ENCODE measurements around the gene PAGE2. TPM values are rescaled to one million over a fixed set of nuclear protein-coding genes. Genes with fewer than 3 reads are reported as not detected.
A peak's percentile ranks its signal among the peaks of the same experiment; 100 is the strongest.
"Not testable (repeated sequence)": the region's sequence is repeated elsewhere in the genome, so short reads cannot be mapped to it uniquely, and the experiment has no call there.

Gene PAGE2, protein sequence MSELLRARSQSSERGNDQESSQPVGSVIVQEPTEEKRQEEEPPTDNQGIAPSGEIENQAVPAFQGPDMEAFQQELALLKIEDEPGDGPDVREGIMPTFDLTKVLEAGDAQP
- not detected in 2 replicates for total RNA-seq (2014; rRNA removed; shearing (Covaris generic); ENCODE audit: low replicate concordance)

DNA sequence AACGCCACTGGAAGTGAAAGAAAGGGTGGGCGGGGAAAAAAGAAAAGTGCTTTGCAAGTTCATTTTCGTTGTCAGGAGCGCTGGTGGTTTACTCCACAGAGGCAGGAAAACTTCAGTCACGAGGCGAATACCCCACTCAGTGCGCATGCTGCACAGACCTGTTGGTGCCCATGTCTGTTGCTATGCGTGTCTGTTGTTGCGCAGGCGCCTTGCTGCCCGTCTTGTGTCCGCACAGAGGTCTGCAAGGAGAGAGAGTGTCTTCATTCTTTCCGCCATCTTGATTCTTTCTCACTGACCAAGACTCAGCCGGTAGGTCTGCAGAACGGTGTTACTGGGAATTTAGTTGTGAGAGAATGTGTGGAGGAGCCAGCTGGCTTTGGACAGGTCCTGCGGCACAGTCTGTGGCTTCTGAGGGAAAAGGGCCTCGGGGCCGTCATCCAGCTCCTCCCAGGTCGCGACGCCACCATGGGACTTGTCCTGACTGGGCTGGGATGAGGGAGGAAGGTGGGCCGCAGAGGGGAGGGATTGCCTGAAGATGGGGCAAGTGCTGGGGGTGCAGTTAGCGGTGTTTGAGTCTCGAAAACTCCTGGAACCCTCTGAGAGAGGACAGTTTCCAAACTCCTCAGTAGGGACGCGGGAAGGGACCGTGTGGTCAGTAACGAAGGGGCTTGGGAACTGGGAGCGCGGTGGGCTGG lies at the start of gene PAGE2:
Gene PAGE2, plus strand, starts transcription at position 224 of the 695 bp plus-strand sequence. CDS start 1,003 bp downstream, outside the sequence.
- Histone ChIP-seq H3K4me1 (ENCODE audit: low read length) (no peaks in the 10 kb centered on the region), H3K79me2 (ENCODE audit: low read length) (no peaks in the 10 kb centered on the region), H3K9ac (ENCODE audit: low read length) (no peak within 1 kb of the TSS), H4K20me1 (ENCODE audit: insufficient read depth, low read depth, low read length) (no peaks in the 10 kb centered on the region), H2AFZ (ENCODE audit: low read length) (no peak within 1 kb of the TSS), H3K4me3 (ENCODE audit: low read length) (no peak within 1 kb of the TSS), H3K27ac (ENCODE audit: low read length) (no peak within 1 kb of the TSS), H3K36me3 (ENCODE audit: insufficient read depth, low read length) (no peaks in the 10 kb centered on the region), H3K27me3 (ENCODE audit: low read length) (no peaks in the 10 kb centered on the region), H3K9me2 (replicated peaks; ENCODE audit: insufficient read depth, low read length) (no peaks in the 10 kb centered on the region), H3K4me2 (ENCODE audit: low read depth, low read length, poor library complexity, severe bottlenecking) (no peak within 1 kb of the TSS), H3K9me3 (ENCODE audit: low read length) (no peaks in the 10 kb centered on the region)
- DNase-seq: no peak

DNA sequence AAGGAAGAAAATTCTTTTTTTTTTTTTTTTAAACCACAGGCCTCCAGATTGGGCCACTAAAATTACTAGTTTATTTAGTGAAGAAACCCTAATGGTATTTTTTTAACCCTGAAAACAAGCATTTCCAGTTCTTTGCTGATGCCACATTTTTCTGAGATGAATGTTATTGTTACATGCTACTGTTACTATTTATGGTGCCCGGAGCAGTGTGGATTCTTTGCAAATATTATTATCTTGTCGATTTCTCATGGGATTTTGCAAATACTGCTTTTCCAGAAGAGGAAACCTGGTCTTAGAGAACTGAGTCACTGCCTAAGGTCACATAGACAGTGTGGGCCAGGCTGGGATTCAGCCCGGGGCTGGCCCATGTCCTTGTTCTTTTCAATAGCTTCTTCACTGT lies 49.3 kb upstream of the PAGE2 start:
- H3K9me2 ChIP-seq (replicated peaks; ENCODE audit: insufficient read depth, low read length): no peaks in the 10 kb centered on the region

DNA sequence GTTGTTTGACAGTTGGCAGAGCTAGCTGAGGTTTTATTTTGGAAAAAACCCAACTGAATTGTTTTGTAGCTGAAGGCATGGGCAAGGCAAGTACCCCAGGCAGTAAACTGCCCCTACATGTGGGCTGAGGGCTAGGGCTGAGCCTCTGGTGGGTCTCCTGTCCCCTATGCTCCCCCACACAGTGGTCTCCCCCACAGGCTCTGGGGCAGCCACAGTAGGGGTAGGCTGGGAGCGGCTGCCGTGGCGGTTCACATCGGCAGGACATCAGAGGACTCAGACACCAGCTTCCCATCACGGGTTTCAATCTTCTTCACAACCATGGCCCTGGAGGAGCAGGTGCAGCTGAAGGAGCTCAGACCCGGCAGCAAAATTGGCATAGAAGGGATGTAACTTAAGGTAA lies 47.3 kb upstream of the PAGE2 start:
- Histone ChIP-seq H3K4me2 (ENCODE audit: low read depth, low read length, poor library complexity, severe bottlenecking) (no peak overlapping the region), H3K27me3 (ENCODE audit: low read length) (no peaks in the 10 kb centered on the region), H3K79me2 (ENCODE audit: low read length) (no peaks in the 10 kb centered on the region)

More for the DNA sequence above, 49.3 kb upstream of the PAGE2 start:
- Histone ChIP-seq H3K9me3 (ENCODE audit: low read length) (no peaks in the 10 kb centered on the region), H3K4me2 (ENCODE audit: low read depth, low read length, poor library complexity, severe bottlenecking) (no peak overlapping the region), H3K36me3 (ENCODE audit: insufficient read depth, low read length) (no peaks in the 10 kb centered on the region), H4K20me1 (ENCODE audit: insufficient read depth, low read depth, low read length) (no peaks in the 10 kb centered on the region), H3K9ac (ENCODE audit: low read length) (no peak overlapping the region), H3K27ac (ENCODE audit: low read length) (no peak overlapping the region), H3K4me3 (ENCODE audit: low read length) (no peak overlapping the region), H3K79me2 (ENCODE audit: low read length) (no peaks in the 10 kb centered on the region), H2AFZ (ENCODE audit: low read length) (no peak overlapping the region), H3K4me1 (ENCODE audit: low read length) (no peaks in the 10 kb centered on the region), H3K27me3 (ENCODE audit: low read length) (no peaks in the 10 kb centered on the region)
- no peak for DNase-seq

DNA sequence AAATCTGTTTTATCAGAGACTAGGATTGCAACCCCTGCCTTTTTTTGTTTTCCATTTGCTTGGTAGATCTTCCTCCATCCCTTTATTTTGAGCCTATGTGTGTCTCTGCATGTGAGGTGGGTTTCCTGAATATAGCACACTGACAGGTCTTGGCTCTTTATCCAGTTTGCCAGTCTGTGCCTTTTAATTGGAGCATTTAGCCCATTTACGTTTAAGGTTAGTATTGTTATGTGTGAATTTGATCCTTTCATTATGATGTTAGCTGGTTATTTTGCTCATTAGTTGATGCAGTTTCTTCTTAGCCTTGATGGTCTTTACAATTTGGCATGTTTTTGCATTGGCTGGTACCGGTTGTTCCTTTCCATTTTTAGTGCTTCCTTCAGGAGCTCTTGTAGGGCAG lies 38.2 kb upstream of the PAGE2 start:
- not testable (repeated sequence) for H4K20me1 ChIP-seq (ENCODE audit: insufficient read depth, low read depth, low read length); H3K4me3 ChIP-seq (ENCODE audit: low read length); H3K9me2 ChIP-seq (replicated peaks; ENCODE audit: insufficient read depth, low read length); H3K9me3 ChIP-seq (ENCODE audit: low read length); H3K27me3 ChIP-seq (ENCODE audit: low read length); H2AFZ ChIP-seq (ENCODE audit: low read length); H3K79me2 ChIP-seq (ENCODE audit: low read length); H3K27ac ChIP-seq (ENCODE audit: low read length); H3K9ac ChIP-seq (ENCODE audit: low read length); H3K4me2 ChIP-seq (ENCODE audit: low read depth, low read length, poor library complexity, severe bottlenecking); H3K36me3 ChIP-seq (ENCODE audit: insufficient read depth, low read length); DNase-seq; H3K4me1 ChIP-seq (ENCODE audit: low read length)

More for the DNA sequence above, 47.3 kb upstream of the PAGE2 start:
- no peak for DNase-seq
- Histone ChIP-seq H3K9me2 (replicated peaks; ENCODE audit: insufficient read depth, low read length) (no peaks in the 10 kb centered on the region), H2AFZ (ENCODE audit: low read length) (no peak overlapping the region), H4K20me1 (ENCODE audit: insufficient read depth, low read depth, low read length) (no peaks in the 10 kb centered on the region), H3K27ac (ENCODE audit: low read length) (no peak overlapping the region), H3K9ac (ENCODE audit: low read length) (no peak overlapping the region), H3K36me3 (ENCODE audit: insufficient read depth, low read length) (no peaks in the 10 kb centered on the region), H3K9me3 (ENCODE audit: low read length) (no peaks in the 10 kb centered on the region), H3K4me1 (ENCODE audit: low read length) (no peaks in the 10 kb centered on the region), H3K4me3 (ENCODE audit: low read length) (no peak overlapping the region)

DNA sequence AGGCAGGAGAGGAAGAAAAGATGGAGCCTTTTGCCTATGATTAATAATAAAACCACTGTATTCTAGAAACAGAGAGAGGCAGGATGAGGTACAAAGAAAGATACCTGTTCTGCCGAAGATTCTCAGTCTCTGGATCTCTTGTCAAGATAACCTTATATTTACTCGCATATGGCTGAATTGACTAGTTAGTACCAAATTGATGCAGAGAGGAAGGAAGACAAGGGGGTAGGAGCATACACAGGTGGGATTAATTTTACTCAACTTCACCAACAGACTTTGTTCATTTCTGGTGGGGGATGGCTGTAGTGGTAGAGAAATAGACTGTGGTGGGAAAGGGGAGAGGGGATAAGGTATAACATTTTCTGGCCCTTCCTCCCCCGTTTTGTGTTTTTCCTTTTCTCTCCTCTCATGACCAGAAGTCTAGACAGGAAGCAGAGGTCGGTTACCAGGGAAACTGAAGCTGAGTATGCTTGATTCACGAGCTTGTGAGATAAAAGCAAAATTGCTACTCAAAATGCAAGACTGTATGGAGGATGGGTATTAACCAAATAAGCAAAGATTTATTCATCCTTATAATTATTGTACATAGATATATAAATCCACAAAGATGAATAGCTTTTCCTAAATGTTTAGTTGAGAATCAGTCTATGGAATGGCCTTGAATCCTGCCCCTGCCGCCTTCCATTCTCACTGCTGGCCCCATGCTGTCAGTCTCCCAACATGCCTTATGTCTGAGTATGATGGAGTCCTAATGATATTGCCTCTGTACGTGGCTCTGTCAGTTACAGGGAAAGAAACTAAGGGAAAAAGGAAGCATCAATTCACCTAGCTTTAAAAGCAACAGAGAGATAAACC lies 31.8 kb upstream of the PAGE2 start:
- no peaks in the 10 kb centered on the region for H3K9me2 ChIP-seq (replicated peaks; ENCODE audit: insufficient read depth, low read length)
- no peak overlapping the region for H3K27ac ChIP-seq (ENCODE audit: low read length)
- H3K36me3 ChIP-seq (ENCODE audit: insufficient read depth, low read length): no peaks in the 10 kb centered on the region
- H3K79me2 ChIP-seq (ENCODE audit: low read length): no peaks in the 10 kb centered on the region
- H4K20me1 ChIP-seq (ENCODE audit: insufficient read depth, low read depth, low read length): no peaks in the 10 kb centered on the region
- no peak overlapping the region for H3K4me3 ChIP-seq (ENCODE audit: low read length)
- no peak overlapping the region for H3K4me2 ChIP-seq (ENCODE audit: low read depth, low read length, poor library complexity, severe bottlenecking)
- H2AFZ ChIP-seq (ENCODE audit: low read length): no peak overlapping the region; the same call in 1 of the 2 replicates
- H3K9me3 ChIP-seq (ENCODE audit: low read length): no peaks in the 10 kb centered on the region
- H3K27me3 ChIP-seq (ENCODE audit: low read length): no peaks in the 10 kb centered on the region
- H3K9ac ChIP-seq (ENCODE audit: low read length): no peak overlapping the region
- DNase-seq: no peak
- no peaks in the 10 kb centered on the region for H3K4me1 ChIP-seq (ENCODE audit: low read length)

DNA sequence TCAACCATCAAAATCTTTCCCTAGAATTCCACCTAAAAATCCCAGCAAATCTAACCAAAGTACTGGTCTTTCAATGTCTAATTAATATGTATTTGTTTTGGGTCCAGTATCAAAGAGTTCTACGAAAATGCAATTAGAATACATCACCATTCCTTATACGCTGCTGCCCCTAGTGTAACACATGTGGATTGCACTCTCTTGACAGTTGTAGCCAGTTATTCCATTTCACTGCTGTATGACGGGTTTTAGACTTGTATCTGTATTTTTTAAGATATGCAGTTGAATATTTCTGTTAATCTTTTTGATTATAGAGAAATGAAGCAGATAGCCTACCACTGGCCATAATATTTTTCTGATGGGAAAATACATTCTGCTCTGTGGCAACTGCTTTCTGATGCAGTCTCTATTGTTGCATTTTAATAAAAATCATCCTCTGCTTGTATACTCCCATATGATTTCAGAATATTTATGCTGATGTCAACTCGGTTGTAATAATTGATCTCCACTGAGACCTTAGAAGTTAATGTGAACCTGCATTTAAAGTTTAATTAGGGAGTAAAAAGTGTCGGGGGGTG lies 31.1 kb upstream of the PAGE2 start:
- no peaks in the 10 kb centered on the region for H3K9me2 ChIP-seq (replicated peaks; ENCODE audit: insufficient read depth, low read length)
- no peaks in the 10 kb centered on the region for H4K20me1 ChIP-seq (ENCODE audit: insufficient read depth, low read depth, low read length)
- H2AFZ ChIP-seq (ENCODE audit: low read length): no peak overlapping the region
- no peaks in the 10 kb centered on the region for H3K36me3 ChIP-seq (ENCODE audit: insufficient read depth, low read length)
- H3K9ac ChIP-seq (ENCODE audit: low read length): no peak overlapping the region
- no peak overlapping the region for H3K27ac ChIP-seq (ENCODE audit: low read length)
- H3K27me3 ChIP-seq (ENCODE audit: low read length): no peaks in the 10 kb centered on the region
- no peaks in the 10 kb centered on the region for H3K4me1 ChIP-seq (ENCODE audit: low read length)
- no peak overlapping the region for H3K4me2 ChIP-seq (ENCODE audit: low read depth, low read length, poor library complexity, severe bottlenecking)
- H3K4me3 ChIP-seq (ENCODE audit: low read length): no peak overlapping the region
- H3K9me3 ChIP-seq (ENCODE audit: low read length): no peaks in the 10 kb centered on the region
- H3K79me2 ChIP-seq (ENCODE audit: low read length): no peaks in the 10 kb centered on the region
- peak; percentile 75 for DNase-seq

DNA sequence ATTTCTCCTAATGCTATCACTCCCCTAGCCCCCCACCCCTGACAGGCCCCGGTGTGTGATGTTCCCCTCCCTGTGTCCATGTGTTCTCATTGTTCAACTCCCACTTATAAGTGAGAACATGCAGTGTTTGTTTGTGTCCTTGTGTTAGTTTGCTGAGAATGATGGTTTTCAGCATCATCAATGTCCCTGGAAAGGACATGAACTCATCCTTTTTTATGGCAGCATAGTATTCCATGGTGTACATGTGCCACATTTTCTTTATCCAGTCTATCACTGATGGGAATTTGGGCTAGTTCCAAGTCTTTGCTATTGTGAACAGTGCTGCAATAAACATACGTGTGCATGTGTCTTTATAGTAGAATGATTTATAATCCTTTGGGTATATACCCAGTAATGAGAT lies 21.6 kb upstream of the PAGE2 start:
- not testable (repeated sequence) for H3K9me3 ChIP-seq (ENCODE audit: low read length); DNase-seq; H3K27me3 ChIP-seq (ENCODE audit: low read length); H3K9ac ChIP-seq (ENCODE audit: low read length); H2AFZ ChIP-seq (ENCODE audit: low read length); H3K9me2 ChIP-seq (replicated peaks; ENCODE audit: insufficient read depth, low read length); H3K4me2 ChIP-seq (ENCODE audit: low read depth, low read length, poor library complexity, severe bottlenecking); H4K20me1 ChIP-seq (ENCODE audit: insufficient read depth, low read depth, low read length); H3K4me1 ChIP-seq (ENCODE audit: low read length); H3K36me3 ChIP-seq (ENCODE audit: insufficient read depth, low read length); H3K4me3 ChIP-seq (ENCODE audit: low read length); H3K79me2 ChIP-seq (ENCODE audit: low read length); H3K27ac ChIP-seq (ENCODE audit: low read length)

DNA sequence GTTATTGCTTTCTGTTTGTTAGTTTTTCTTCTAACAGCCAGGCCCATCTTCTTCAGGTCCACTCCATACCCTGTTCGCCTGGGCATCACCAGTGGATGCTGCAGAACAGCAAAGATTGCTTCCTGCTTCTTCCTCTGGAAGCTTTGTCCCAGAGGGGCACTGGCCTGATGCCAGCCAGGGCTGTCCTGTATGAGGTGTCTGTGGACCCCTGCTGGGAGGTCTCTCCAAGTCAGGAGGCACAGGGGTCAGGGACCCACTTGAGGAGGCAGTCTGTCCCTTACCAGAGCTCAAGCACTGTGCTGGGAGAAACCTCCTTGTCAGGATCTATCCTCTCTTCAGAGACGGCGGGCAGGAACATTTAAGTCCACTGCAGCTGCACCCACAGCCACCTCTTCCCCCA lies 16.5 kb upstream of the PAGE2 start:
- no peaks in the 10 kb centered on the region for H3K27me3 ChIP-seq (ENCODE audit: low read length)
- H3K4me3 ChIP-seq (ENCODE audit: low read length): no peak overlapping the region
- no peak overlapping the region for H3K4me2 ChIP-seq (ENCODE audit: low read depth, low read length, poor library complexity, severe bottlenecking)
- H4K20me1 ChIP-seq (ENCODE audit: insufficient read depth, low read depth, low read length): no peaks in the 10 kb centered on the region
- H3K4me1 ChIP-seq (ENCODE audit: low read length): no peaks in the 10 kb centered on the region
- H3K9ac ChIP-seq (ENCODE audit: low read length): no peak overlapping the region
- DNase-seq: no peak
- no peaks in the 10 kb centered on the region for H3K9me3 ChIP-seq (ENCODE audit: low read length)
- H2AFZ ChIP-seq (ENCODE audit: low read length): no peak overlapping the region
- H3K79me2 ChIP-seq (ENCODE audit: low read length): no peaks in the 10 kb centered on the region
- no peaks in the 10 kb centered on the region for H3K36me3 ChIP-seq (ENCODE audit: insufficient read depth, low read length)
- H3K9me2 ChIP-seq (replicated peaks; ENCODE audit: insufficient read depth, low read length): no peaks in the 10 kb centered on the region
- no peak overlapping the region for H3K27ac ChIP-seq (ENCODE audit: low read length)

Data from Karpas-422 (cell line).